Subcutaneous adipose tissue (tissue), 4 donors: ENCODE results near the gene SFMBT2. TPM values are rescaled to one million over a fixed set of nuclear protein-coding genes. Genes with fewer than 3 reads are reported as not detected.

Experiments used
- total RNA-seq, 4 donors: library from RNA; depleted of rRNA; stranded (reverse); fragments of >200 nt; gene quantifications; one replicate each; pipeline ENCODE4 v1.1.0, GENCODE V29; 2016
- TF ChIP-seq, protein P1 (sequence below): fragments of 450-650 bp; IDR thresholded peaks from one replicate; pipeline ENCODE4 v1.5.1; 2016; ENCODE audit warnings: low read depth, mild to moderate bottlenecking, control low read depth, antibody characterized with exemption, moderate library complexity

The SFMBT2 gene
- total RNA-seq, 4 donors from 2014 or later, result 3.7 to 11.7 (median 7.0) TPM

DNA sequence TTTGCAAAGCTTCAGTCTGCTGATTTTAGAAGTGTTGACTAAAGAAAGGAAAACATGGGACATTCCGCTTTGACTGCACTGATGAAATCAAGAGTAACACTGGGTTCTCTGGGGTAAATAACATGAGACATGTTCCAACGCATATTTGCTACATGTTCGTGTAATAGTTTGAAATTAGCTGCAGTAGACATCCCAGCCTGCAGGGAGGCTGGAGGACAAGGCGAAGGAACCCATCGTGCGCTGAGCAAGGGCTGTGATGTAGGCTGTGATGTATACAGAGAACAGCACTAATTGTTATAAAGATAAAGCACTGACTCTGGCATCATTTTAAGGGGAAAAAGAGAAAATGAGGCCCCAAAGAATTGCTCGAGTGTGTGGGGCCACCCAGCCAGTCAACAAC lies 40.3 kb downstream of the SFMBT2 start:
- TF ChIP-seq, protein P1, sequence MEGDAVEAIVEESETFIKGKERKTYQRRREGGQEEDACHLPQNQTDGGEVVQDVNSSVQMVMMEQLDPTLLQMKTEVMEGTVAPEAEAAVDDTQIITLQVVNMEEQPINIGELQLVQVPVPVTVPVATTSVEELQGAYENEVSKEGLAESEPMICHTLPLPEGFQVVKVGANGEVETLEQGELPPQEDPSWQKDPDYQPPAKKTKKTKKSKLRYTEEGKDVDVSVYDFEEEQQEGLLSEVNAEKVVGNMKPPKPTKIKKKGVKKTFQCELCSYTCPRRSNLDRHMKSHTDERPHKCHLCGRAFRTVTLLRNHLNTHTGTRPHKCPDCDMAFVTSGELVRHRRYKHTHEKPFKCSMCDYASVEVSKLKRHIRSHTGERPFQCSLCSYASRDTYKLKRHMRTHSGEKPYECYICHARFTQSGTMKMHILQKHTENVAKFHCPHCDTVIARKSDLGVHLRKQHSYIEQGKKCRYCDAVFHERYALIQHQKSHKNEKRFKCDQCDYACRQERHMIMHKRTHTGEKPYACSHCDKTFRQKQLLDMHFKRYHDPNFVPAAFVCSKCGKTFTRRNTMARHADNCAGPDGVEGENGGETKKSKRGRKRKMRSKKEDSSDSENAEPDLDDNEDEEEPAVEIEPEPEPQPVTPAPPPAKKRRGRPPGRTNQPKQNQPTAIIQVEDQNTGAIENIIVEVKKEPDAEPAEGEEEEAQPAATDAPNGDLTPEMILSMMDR, result no peak

GRCh38 chr10:7365027-7365745 lies 45.6 kb downstream of the SFMBT2 start:
- TF ChIP-seq, protein P1, result no peak

DNA sequence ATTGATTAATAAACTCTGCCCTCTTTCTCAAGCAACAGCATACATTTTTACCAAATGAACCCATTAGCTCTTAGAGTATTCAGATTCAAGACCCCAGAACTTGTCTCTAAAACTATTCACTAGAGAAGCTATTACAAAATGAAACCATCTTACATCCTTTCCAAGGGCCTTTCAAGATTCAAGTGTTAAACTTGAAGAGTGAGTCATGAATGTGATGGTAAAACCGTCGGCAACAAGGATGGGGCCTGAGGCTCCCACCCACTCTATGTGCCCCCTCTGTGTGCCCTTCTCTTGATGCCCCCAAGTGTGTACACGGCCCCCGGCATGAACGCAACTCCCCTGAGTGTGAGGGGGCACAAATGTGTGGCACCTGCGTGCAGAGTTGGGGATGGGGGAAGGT lies 46.4 kb downstream of the SFMBT2 start:
- TF ChIP-seq, protein P1, result no peak

- TF ChIP-seq, protein P1, result no peak
Measured at GRCh38 chr10:7363700-7364099, 47.1 kb downstream of the SFMBT2 start.

- TF ChIP-seq, protein P1, result no peak
Measured at GRCh38 chr10:7362471-7362870, 48.4 kb downstream of the SFMBT2 start.

GRCh38 chr10:7361316-7361715 lies 49.5 kb downstream of the SFMBT2 start:
- TF ChIP-seq, protein P1, result no peak

DNA sequence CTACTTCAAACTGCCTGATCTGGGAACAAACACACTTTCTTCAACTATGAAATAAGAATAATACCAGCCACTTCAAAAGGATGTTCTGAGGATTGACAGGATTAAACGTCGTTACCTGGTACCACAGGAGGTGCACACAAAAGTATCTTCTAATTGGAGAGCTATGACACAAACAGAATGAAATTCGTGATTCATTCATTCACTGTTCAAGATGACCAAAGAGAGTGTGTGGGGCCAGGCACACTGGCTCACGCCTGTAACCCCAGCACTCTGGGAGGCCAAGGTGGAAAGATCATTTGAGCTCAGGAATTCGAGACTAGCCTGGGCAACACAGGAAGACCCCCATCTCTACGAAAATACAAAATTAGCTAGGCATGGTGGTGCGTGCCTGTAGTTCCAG lies 50.9 kb downstream of the SFMBT2 start:
- TF ChIP-seq, protein P1, result no peak
